Measurements from ENCODE around the gene EHMT1.

Gene EHMT1

GRCh38 chr9:137758067-137758466 lies 139.3 kb downstream of the EHMT1 start:
- H3K36me3 ChIP-seq (replicated peaks; ENCODE audit: insufficient read depth, low read length), result peaks cover 6% of the 10 kb centered on the region
- H3K9me2 ChIP-seq (replicated peaks; ENCODE audit: insufficient read depth, low read length), result no peaks in the 10 kb centered on the region
- H3K27ac ChIP-seq (ENCODE audit: low read length), result no peak overlapping the region
- H3K9ac ChIP-seq (ENCODE audit: low read length), result no peak overlapping the region
- no peaks in the 10 kb centered on the region for H3K27me3 ChIP-seq (replicated peaks; ENCODE audit: insufficient read depth, low read length)
- H2AFZ ChIP-seq (ENCODE audit: low read length), result no peak overlapping the region
- H3K4me3 ChIP-seq (ENCODE audit: low read length), result no peak overlapping the region
- no peaks in the 10 kb centered on the region for H4K20me1 ChIP-seq (ENCODE audit: insufficient read depth, low read length)
- peaks cover 17% of the 10 kb centered on the region for H3K4me1 ChIP-seq (ENCODE audit: low read length)
- H3K9me3 ChIP-seq (replicated peaks; ENCODE audit: insufficient read depth, low read length), result no peaks in the 10 kb centered on the region
- H3F3A ChIP-seq (ENCODE audit: insufficient read depth, low read length), result 0 out of 2 replicates have a peak, but pooled peaks cover 10% of the 10 kb centered on the region
- H3K4me2 ChIP-seq (ENCODE audit: low read depth, low read length), result peak overlapping the region; percentile 41
- DNase-seq, result no peak
- H3K79me2 ChIP-seq (ENCODE audit: low read length), result peaks cover 16% of the 10 kb centered on the region; the same call in 1 of the 2 replicates
- TF ChIP-seq EZH2phosphoT487 (IDR thresholded peaks at IDR 0.05; ENCODE audit: low read length) (no peak), CTCF (IDR thresholded peaks at IDR 0.05; ENCODE audit: low read length) (no peak), EZH2 (optimal IDR thresholded peaks at IDR 0.05; ENCODE audit: low read depth, low read length) (no peak)

- Histone ChIP-seq H3K27ac (ENCODE audit: low read length) (no peak overlapping the region), H3K4me3 (ENCODE audit: low read length) (no peak overlapping the region), H4K20me1 (ENCODE audit: insufficient read depth, low read length) (no peaks in the 10 kb centered on the region), H3F3A (ENCODE audit: insufficient read depth, low read length) (0 out of 2 replicates have a peak, but pooled peaks cover 10% of the 10 kb centered on the region), H2AFZ (ENCODE audit: low read length) (no peak overlapping the region), H3K4me2 (ENCODE audit: low read depth, low read length) (no peak overlapping the region), H3K9ac (ENCODE audit: low read length) (no peak overlapping the region), H3K27me3 (replicated peaks; ENCODE audit: insufficient read depth, low read length) (no peaks in the 10 kb centered on the region), H3K79me2 (ENCODE audit: low read length) (peaks cover 16% of the 10 kb centered on the region; the same call in 1 of the 2 replicates), H3K9me3 (replicated peaks; ENCODE audit: insufficient read depth, low read length) (no peaks in the 10 kb centered on the region), H3K36me3 (replicated peaks; ENCODE audit: insufficient read depth, low read length) (peaks cover 6% of the 10 kb centered on the region), H3K9me2 (replicated peaks; ENCODE audit: insufficient read depth, low read length) (no peaks in the 10 kb centered on the region), H3K4me1 (ENCODE audit: low read length) (peaks cover 17% of the 10 kb centered on the region)
- DNase-seq, result no peak
- TF ChIP-seq EZH2 (optimal IDR thresholded peaks at IDR 0.05; ENCODE audit: low read depth, low read length), result no peak
- no peak for TF ChIP-seq CTCF (IDR thresholded peaks at IDR 0.05; ENCODE audit: low read length)
- no peak for TF ChIP-seq EZH2phosphoT487 (IDR thresholded peaks at IDR 0.05; ENCODE audit: low read length)
Measured at GRCh38 chr9:137759117-137759516, 140.3 kb downstream of the EHMT1 start.

GRCh38 chr9:137759649-137760321 lies 141.0 kb downstream of the EHMT1 start:
- H3F3A ChIP-seq (ENCODE audit: insufficient read depth, low read length), result 0 out of 2 replicates have a peak, but pooled peaks cover 10% of the 10 kb centered on the region
- peaks cover 6% of the 10 kb centered on the region for H3K36me3 ChIP-seq (replicated peaks; ENCODE audit: insufficient read depth, low read length)
- no peak overlapping the region for H2AFZ ChIP-seq (ENCODE audit: low read length)
- TF ChIP-seq EZH2phosphoT487 (IDR thresholded peaks at IDR 0.05; ENCODE audit: low read length), result no peak
- TF ChIP-seq CTCF (IDR thresholded peaks at IDR 0.05; ENCODE audit: low read length), result no peak
- TF ChIP-seq EZH2 (optimal IDR thresholded peaks at IDR 0.05; ENCODE audit: low read depth, low read length), result no peak
- peaks cover 17% of the 10 kb centered on the region for H3K4me1 ChIP-seq (ENCODE audit: low read length)
- no peak overlapping the region for H3K4me2 ChIP-seq (ENCODE audit: low read depth, low read length)
- no peak overlapping the region for H3K4me3 ChIP-seq (ENCODE audit: low read length)
- no peak overlapping the region for H3K9ac ChIP-seq (ENCODE audit: low read length)
- no peaks in the 10 kb centered on the region for H3K9me2 ChIP-seq (replicated peaks; ENCODE audit: insufficient read depth, low read length)
- no peaks in the 10 kb centered on the region for H4K20me1 ChIP-seq (ENCODE audit: insufficient read depth, low read length)
- no peaks in the 10 kb centered on the region for H3K27me3 ChIP-seq (replicated peaks; ENCODE audit: insufficient read depth, low read length)
- H3K79me2 ChIP-seq (ENCODE audit: low read length), result peaks cover 16% of the 10 kb centered on the region; the same call in 1 of the 2 replicates
- no peaks in the 10 kb centered on the region for H3K9me3 ChIP-seq (replicated peaks; ENCODE audit: insufficient read depth, low read length)
- no peak overlapping the region for H3K27ac ChIP-seq (ENCODE audit: low read length)
- DNase-seq, result no peak

Data from MM.1S (cell line).